ENCODE results near the gene BET1.

- no peak for TF ChIP-seq CTCF (IDR thresholded peaks at IDR 0.05)
- no peak for TF ChIP-seq POLR2A (IDR thresholded peaks at IDR 0.05)
Measured at GRCh38 chr7:94050046-94050445, 45.9 kb upstream of the BET1 start.

Measured in suprapubic skin (tissue), 3 donors.